ENCODE data around the gene PLEKHM3.

PLEKHM3 gene

DNA sequence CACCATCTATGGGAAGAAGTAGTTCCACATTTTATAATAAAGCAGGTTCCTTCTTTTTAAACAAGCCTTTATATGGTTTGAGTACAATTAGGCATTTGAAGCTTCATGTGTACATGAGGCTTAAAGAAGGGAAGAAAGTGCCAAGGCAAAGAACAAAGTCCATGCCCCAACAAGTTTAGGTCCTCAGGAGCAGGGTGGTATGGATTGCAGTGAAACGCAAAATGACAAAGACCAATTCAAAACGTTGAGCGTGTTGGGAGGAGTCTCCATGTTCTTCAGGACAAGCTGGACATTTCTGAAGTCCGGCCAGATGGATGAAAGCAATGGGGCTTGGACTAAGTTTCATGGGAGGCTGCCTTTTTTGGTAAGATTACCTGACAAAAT is 176.8 kb downstream of the PLEKHM3 start:
- DNase-seq: no peak

- no peak for DNase-seq
Observed at GRCh38 chr2:207847807-207848544, 177.4 kb downstream of the PLEKHM3 start.

DNA sequence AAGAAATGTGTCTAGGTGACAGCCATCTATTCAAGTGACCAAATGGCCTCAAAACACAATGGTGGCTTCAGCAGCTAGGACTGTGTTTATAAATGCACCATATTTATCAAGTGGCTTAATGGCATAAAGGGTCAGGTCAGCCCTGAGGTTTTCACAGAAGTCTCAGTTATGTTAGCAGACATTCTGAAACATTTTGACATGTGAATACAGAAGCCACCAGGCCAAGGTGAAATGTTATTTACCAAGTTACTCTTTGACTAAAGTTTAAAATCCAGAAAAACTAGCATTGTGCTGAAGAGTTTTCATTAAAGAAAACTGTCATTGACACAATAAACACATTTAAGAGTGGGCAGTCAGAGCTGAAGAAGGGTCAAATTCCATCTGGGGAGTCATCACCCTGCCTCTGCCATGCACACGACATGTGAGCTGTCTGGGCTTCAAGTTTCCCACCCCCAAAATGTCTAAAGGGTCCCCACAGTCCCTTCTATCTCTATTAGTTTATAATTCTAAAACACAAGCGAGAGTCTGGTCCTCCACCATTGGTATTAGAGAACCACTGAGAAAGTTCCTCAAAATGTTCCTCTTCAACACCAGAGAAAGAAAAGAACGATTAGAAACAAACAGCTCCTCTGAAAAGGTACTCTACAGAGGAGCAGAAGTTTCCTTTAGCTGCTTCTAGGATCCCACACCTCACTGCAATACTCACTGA is 178.1 kb downstream of the PLEKHM3 start:
- DNase-seq: no peak

DNA sequence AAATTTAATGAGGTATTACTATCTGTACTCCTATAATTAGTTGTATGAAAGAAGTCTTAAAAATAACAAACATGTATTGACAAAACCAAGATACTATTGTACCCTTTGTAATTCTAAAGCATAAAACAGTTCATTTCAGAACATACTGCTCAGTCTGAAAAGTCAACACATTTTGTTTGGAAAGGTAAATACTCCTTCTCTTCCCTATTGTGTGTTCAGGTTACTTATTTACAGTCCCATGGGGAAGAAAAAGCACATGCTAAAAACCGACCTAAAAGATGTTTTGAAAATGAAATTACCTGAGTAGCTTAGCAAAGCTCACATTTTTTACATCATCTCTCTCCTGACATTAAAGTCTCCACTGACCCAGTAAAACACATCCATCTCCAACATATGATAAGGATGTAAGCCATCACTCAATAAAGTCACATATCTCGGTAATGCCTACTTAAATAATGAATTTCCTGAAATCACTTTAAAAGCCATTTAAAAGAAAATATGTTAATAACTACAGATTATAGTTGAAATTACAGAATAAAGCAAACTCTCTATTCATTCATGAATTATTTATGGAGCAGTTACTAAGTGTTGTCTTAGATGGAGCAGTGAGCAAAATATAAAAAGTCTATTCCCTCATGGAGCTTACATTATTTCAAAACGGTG is 180.0 kb downstream of the PLEKHM3 start:
- DNase-seq: no peak

GRCh38 chr2:207844648-207845047 is 180.7 kb downstream of the PLEKHM3 start:
- no peak for DNase-seq

GRCh38 chr2:207840101-207840500 is 185.2 kb downstream of the PLEKHM3 start:
- DNase-seq: no peak

GRCh38 chr2:207839575-207839974 is 185.8 kb downstream of the PLEKHM3 start:
- no peak for DNase-seq

DNA sequence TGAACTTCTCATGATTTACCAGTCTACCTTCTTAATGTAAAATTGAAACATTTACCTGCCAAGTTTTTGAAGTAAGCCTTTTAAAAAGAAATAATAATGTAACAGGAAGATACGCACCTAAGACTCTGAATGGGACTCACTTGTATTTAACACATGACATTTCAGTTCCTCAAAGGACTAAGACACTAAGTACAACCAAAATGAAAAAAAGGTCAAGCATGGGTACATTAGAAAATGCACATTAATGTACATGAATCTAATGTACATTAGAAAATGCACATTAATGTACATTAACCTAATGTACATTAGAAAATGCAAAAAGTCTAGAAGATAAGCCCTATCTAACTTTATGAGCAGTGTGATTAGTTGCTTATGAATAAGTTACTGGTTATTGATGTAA is 186.3 kb downstream of the PLEKHM3 start:
- no peak for DNase-seq

- no peak for DNase-seq
Observed at GRCh38 chr2:207836521-207837133, 188.7 kb downstream of the PLEKHM3 start.

DNA sequence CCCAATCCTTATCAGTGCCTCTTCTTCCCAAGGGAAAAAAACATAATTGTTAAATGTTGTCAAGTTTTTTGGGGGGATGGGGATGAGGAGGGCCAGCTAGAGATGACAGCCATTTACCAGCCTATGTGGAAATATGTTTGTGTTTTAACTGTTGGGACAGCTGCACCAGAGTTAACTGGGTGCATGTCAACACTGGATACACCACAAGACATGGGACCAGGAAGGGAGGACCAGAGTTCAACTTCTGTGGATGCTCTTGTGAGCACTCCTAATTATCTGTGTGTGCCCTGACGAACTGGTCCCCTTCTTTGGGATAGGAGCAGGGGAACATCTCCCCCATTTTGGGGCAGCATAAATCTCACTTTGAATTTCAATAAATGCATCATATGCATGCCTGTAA is 189.5 kb downstream of the PLEKHM3 start:
- DNase-seq: no peak

GRCh38 chr2:207833251-207833751 is 192.0 kb downstream of the PLEKHM3 start:
- DNase-seq: no peak

DNA sequence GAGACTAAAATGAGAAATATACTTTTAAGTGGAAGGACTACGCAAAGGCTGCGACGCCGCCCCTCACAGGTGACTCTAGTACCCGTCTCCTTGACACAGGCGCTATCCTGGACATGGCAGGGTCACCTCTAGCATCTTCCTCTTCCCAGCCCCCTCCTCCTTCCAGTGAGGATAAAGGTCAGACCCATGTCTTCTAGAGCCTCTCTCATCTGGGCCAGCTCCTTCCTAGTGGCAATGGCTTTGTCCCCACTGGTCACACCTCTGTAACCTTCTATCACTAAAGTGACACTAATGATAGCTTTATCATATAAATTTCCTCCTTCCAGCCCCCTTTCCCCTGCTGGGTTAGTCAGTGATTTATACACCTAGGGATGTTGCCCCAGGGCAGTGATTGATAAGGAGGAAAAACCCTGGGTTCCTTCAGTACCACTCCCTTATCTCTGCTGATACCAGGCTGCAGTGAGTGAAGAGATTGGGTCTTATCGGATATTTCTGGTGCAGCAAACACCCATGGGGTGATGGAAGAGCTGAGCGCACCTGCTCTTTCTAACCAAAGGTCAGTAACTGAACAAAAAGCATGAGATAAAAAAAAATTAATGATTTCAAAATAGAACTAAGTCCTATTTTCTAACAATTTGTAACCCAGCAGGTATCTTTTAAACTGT is 193.6 kb downstream of the PLEKHM3 start:
- DNase-seq: no peak

DNA sequence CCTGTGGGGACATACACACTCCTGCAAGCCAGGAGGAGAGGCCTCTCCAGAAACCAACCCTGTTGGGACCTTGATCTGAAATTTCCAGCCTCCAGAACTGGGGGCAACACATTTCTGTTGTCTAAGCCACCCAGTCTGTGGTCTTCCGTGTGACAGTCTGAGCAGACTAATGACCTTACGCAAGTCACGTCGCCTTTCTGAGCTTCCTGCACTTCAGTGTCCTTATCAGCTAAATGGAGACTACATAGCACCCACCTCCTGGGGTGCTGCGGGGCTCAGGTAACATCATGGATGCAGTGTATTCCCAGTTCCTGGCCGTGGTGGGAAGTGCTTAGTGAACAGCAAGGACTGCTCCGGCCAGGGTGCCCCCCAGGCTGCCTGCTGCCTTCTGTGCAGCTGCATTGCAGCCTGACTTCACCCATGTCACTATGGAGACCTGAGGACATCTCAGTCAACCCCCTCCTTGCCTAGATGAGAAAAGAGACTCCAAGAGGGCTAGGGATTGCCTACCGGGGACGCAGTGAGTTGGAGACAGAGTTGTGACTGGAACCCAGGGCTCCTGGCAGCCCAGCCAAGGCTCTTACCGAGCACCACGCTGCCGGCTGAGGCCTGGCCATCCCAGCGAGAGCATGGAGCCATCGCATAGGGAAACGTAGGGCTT is 194.4 kb downstream of the PLEKHM3 start:
- DNase-seq: no peak

DNA sequence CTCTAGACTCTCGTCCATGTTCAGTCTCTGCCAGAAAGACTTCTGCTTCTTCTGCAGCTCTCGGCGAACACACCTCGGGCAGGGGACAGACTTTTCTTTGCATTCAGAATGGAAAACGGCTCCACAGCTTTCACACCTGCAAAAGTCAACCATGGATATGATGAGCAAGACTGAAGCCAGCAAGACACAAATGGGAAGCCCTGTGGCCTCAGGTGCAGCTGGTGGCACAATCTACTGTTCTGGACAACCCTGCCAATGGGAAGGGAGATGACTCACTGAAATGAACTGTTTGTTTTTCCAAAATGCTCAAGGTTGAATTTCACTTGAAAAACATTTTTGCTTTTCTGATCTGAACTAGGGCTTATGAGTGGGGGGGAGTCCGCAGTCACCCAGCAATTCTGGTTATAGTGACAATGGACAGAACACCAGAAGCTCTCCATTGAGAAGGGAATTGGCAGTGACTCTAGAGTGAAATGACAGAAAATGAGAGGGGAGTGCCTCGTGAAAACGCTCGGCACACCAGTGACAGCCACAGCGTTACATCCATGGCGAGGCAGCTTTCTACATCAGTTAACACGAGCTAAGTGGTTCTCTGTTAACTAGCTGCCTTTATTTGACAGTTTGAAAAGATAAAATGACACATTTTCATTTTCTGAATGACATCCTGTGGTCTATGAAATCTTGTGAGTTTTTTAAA is 196.8 kb downstream of the PLEKHM3 start:
- DNase-seq: no peak

DNA sequence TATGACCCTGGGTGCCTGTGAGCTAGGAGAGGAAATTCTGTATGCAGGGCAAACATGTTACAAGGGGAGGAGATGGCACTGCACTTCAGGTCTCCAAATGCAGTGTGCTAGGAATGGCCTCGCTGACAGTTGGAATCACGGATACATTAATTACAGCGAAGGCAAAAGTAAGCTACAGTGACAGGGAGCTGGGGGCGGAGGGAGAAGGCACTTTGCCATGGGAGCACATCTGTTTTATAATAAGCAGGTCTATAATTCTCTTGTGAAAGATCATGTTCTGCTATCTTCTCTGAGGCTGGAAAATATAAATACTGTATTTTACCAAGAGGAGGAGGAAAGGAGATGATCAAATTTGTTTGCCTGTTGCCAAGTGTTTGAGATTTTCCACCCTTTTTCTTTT is 199.3 kb downstream of the PLEKHM3 start:
- no peak for DNase-seq

GRCh38 chr2:207825045-207825954 is 200.0 kb downstream of the PLEKHM3 start:
- no peak for DNase-seq

- no peak for DNase-seq
Observed at GRCh38 chr2:207823865-207824264, 201.5 kb downstream of the PLEKHM3 start.

- no peak for DNase-seq
Observed at GRCh38 chr2:207819839-207820784, 205.2 kb downstream of the PLEKHM3 start.
